GM19468 (cell line): ENCODE measurements around the gene ZNF584.
"Not testable (repeated sequence)": the region's sequence is repeated elsewhere in the genome, so short reads cannot be mapped to it uniquely, and the experiment has no call there.

Source experiments
- ATAC-seq: cut with Tn5 transposase; IDR thresholded peaks from one replicate; pipeline ENCODE4 v1.9.1; 2021; ENCODE audit warnings: mild to moderate bottlenecking, moderate library complexity, moderate number of reproducible peaks; ENCODE audit not compliant: unreplicated experiment; ENCODE audit errors: extremely low read depth

Gene ZNF584

GRCh38 chr19:58400916-58401839 is 7.3 kb upstream of the ZNF584 start:
- ATAC-seq: peak; percentile 97

GRCh38 chr19:58401840-58402421 is 6.5 kb upstream of the ZNF584 start:
- no peak for ATAC-seq

- not testable (repeated sequence) for ATAC-seq
These were observed 4.5 kb upstream of the ZNF584 start for GRCh38 chr19:58403920-58404478.

- no peak for ATAC-seq
These were observed 1.4 kb upstream of the ZNF584 start for GRCh38 chr19:58406818-58407657.

- no peak for ATAC-seq
These were observed 744 bp upstream of the ZNF584 start for GRCh38 chr19:58407658-58408151.

- no peak for ATAC-seq
These were observed 751 bp downstream of the ZNF584 start for GRCh38 chr19:58409010-58409790.

- ATAC-seq: no peak
These were observed 8.2 kb downstream of the ZNF584 start for GRCh38 chr19:58416604-58417003.

GRCh38 chr19:58417071-58417470 is 8.6 kb downstream of the ZNF584 start:
- no peak for ATAC-seq

GRCh38 chr19:58428617-58429016 is 20.2 kb downstream of the ZNF584 start:
- ATAC-seq: no peak

- ATAC-seq: no peak
These were observed 21.3 kb downstream of the ZNF584 start for GRCh38 chr19:58429745-58430144.

- ATAC-seq: no peak
These were observed 25.8 kb downstream of the ZNF584 start for GRCh38 chr19:58434217-58434616.

GRCh38 chr19:58439576-58440554 is 31.4 kb downstream of the ZNF584 start, which contains the start of gene ZNF132:
TSS of gene ZNF132 (minus strand) at chr19:58440153. CDS start at chr19:58439821, 332 bp downstream.
- ATAC-seq: peak; percentile 96

- no peak for ATAC-seq
These were observed 32.1 kb downstream of the ZNF584 start for GRCh38 chr19:58440556-58440955.

GRCh38 chr19:58442986-58443385 is 34.5 kb downstream of the ZNF584 start:
- ATAC-seq: not testable (repeated sequence)

GRCh38 chr19:58448860-58449259 is 40.4 kb downstream of the ZNF584 start:
- not testable (repeated sequence) for ATAC-seq

- not testable (repeated sequence) for ATAC-seq
These were observed 41.5 kb downstream of the ZNF584 start for GRCh38 chr19:58449980-58450379.

- ATAC-seq: no peak
These were observed 42.5 kb downstream of the ZNF584 start for GRCh38 chr19:58450856-58451357.
